Measurements from ENCODE around the gene RENBP. TPM values are rescaled to one million over a fixed set of nuclear protein-coding genes. Genes with fewer than 3 reads are reported as not detected.

Gene RENBP
- total and polyA plus RNA-seq, 9 of the 15 experiments (the other 6 are each of a cell fraction or from before 2014, with no cell fraction given): 0.07 to 14.8 (median 10.6) TPM; not detected in 1

- TF ChIP-seq HBP1 (CRISPR knock-in tag; IDR thresholded peaks at IDR 0.05) (no peak), GMEB1 (CRISPR knock-in tag; IDR thresholded peaks at IDR 0.05) (no peak), CAMTA2 (CRISPR knock-in tag; conservative IDR thresholded peaks at IDR 0.05) (no peak), ZNF696 (CRISPR knock-in tag; conservative IDR thresholded peaks at IDR 0.05) (no peak)
Measured at GRCh38 chrX:153901753-153902140, 42.7 kb downstream of the RENBP start (continued).

- Histone ChIP-seq H3K79me2 (ENCODE audit: control insufficient read depth, insufficient read depth, low read length) (no peaks in the 10 kb centered on the region), H3K4me1 (replicated peaks in 1 of 2; ENCODE audit: control insufficient read depth in 2 of 2, insufficient read depth in 2 of 2, low read length in 2 of 2) (peaks cover 24 to 55% of the 10 kb centered on the region in 2 experiments), H3K4me3 (no peak overlapping the region), H3K9ac (ENCODE audit: insufficient read depth in 1 of 2, low read depth in 2 of 2, low read length in 2 of 2) (peak overlapping the region in 1 of 2 experiments; percentile 52; a peak in 1 of 4 replicates), H3K9me1 (ENCODE audit: control insufficient read depth, insufficient read depth, low read length) (no peaks in the 10 kb centered on the region), H2AFZ (ENCODE audit: low read depth, low read length) (no peak overlapping the region), H3K36me3 (ENCODE audit: control insufficient read depth, insufficient read depth, low read length) (no peaks in the 10 kb centered on the region), H3K4me2 (ENCODE audit: insufficient read depth, low read length) (no peak overlapping the region; the same call in 1 of the 2 replicates), H3K27ac (ENCODE audit: extremely low read depth, low read depth, low read length) (no peak overlapping the region), H3K27me3 (ENCODE audit: control insufficient read depth in 2 of 2, insufficient read depth in 2 of 2, low read length in 2 of 2) (peaks cover 0 to 7% of the 10 kb centered on the region in 2 experiments; a peak in 1 of 5 replicates), H3K9me3 (replicated peaks; ENCODE audit: control insufficient read depth, insufficient read depth, low read depth, low read length) (no peaks in the 10 kb centered on the region), H4K20me1 (replicated peaks; ENCODE audit: control insufficient read depth, insufficient read depth, low read length) (no peaks in the 10 kb centered on the region)
- intact Hi-C loops (cut with micrococcal nuclease): no loop called here
- ATAC-seq (peak; percentile 83), FAIRE-seq (peak; percentile 60), DNase-seq (ENCODE audit: extremely low read depth in 1 of 4, low spot score in 3 of 4) (peak; percentile 65 to 77 (median 70))
- no TSS peak for BruUV-seq (replicated peaks)
- ChIA-PET POLR2A (no interaction called here), CTCF (ENCODE audit: low intra/inter-chr PET ratio) (no interaction called here)
- WGBS (ENCODE audit: insufficient coverage, low coverage, missing lambda C conversion rate): 6% methylated on average over 13 of the region's 26 CpGs
- in situ Hi-C loops (cut with MboI): no loop called here
- TF ChIP-seq STAT6 (CRISPR knock-in tag; IDR thresholded peaks at IDR 0.05) (no peak), CEBPB (tag; IDR thresholded peaks at IDR 0.05) (peak; percentile 59; the same call in 1 of the 2 replicates), PBX2 (CRISPR knock-in tag; IDR thresholded peaks at IDR 0.05; ENCODE audit: low read depth) (no peak), PBX2 (tag; conservative IDR thresholded peaks at IDR 0.05; ENCODE audit: low read depth) (no peak), BACH1 (tag; IDR thresholded peaks at IDR 0.05) (no peak), MYNN (IDR thresholded peaks at IDR 0.05) (peak; percentile 33; the same call in 1 of the 2 replicates), MYNN (CRISPR knock-in tag; IDR thresholded peaks at IDR 0.05) (no peak)
Measured at GRCh38 chrX:153900831-153901752, 43.4 kb downstream of the RENBP start.
